Erythroblast (primary cell): ENCODE results near the gene DUSP10.

Experiments used
- GATA1 ChIP-seq: IDR thresholded peaks from 2 replicates; pipeline ENCODE4 v1.6.1; 2011; ENCODE audit warnings: low read depth, mild to moderate bottlenecking, control low read depth, low read length, moderate library complexity
- POLR2A ChIP-seq: IDR thresholded peaks from 2 replicates; pipeline ENCODE4 v1.6.1; 2011; ENCODE audit warnings: mild to moderate bottlenecking, low read length

- no peak for TF ChIP-seq POLR2A
- no peak for TF ChIP-seq GATA1
Observed at GRCh38 chr1:221783936-221784335, 42.0 kb upstream of the DUSP10 start.
